NCI-H1436 treated with DMSO at 0.1 percent for 48 hours (cell line): ENCODE results near the gene KCNIP4.

Source experiments
- DNase-seq: peaks from one replicate; lab custom pipeline; 2025; lab: John Stamatoyannopoulos, UW

The KCNIP4 gene

DNA sequence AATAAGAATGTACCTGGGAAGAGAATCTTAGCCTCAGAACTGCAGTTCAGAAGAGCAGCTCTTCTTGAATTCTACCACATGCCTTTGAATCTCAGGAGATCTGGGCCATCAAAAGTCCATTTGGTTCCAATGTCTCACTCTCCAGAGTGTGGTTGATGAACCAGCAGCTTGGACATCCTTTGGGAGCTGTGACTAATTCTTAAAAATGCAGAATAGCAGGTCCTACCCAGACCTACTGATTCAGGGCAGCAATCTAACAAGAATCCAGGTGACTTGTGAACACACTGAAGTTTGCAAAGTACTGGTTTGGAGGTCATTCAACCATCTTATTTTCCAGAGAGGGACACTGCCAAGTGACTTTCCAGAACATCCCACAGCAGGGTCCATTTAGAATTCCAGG lies 1003.6 kb downstream of the KCNIP4 start:
- DNase-seq: no peak

- no peak for DNase-seq
Measured at GRCh38 chr4:20944451-20944850, 1004.1 kb downstream of the KCNIP4 start.

GRCh38 chr4:20938204-20938603 lies 1010.4 kb downstream of the KCNIP4 start:
- DNase-seq: no peak

- no peak for DNase-seq
Measured at GRCh38 chr4:20926529-20926928, 1022.0 kb downstream of the KCNIP4 start.

DNA sequence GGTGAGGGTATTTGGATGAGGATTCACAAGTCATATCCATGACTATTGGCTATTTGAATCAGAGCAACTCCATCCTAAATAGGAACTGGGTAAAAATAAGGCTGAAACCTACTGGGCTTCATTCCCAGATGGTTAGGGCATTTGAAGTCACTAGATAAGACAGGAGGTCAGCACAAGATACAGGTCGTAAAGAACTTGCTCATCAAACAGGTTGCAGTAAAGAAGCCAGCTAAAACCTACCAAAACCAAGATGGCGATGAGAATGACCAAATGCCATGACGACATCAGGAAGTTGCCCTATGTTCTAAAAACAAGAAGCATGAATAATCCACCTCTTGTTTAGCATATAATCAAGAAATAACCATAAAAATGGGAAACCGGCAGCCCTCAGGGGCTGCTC lies 1023.4 kb downstream of the KCNIP4 start:
- DNase-seq: no peak

GRCh38 chr4:20922962-20923361 lies 1025.6 kb downstream of the KCNIP4 start:
- DNase-seq: no peak

GRCh38 chr4:20916106-20916505 lies 1032.5 kb downstream of the KCNIP4 start:
- DNase-seq: no peak

- no peak for DNase-seq
Measured at GRCh38 chr4:20904966-20905365, 1043.6 kb downstream of the KCNIP4 start.

GRCh38 chr4:20901851-20902250 lies 1046.7 kb downstream of the KCNIP4 start:
- DNase-seq: no peak

GRCh38 chr4:20899591-20899990 lies 1049.0 kb downstream of the KCNIP4 start:
- DNase-seq: no peak

GRCh38 chr4:20895988-20896387 lies 1052.6 kb downstream of the KCNIP4 start:
- DNase-seq: no peak

GRCh38 chr4:20895208-20895607 lies 1053.4 kb downstream of the KCNIP4 start:
- no peak for DNase-seq

DNA sequence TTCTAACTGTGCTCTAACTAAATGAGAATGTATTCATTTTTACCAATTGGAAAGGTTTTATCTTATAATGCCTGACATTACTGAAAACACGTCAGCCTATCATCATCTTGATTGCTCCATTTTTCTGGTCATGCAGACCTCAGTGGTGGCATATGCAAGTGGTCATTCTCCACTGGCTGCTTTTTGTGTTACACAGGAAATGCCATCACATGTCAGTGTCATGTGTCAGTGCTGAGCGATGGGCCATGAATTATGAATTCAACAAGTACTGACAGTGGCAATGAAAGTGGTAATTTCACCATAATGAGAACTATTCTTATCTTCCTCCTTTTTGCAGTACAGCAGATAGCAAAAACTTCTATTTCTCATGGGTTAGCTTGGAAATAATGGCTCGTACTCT lies 1057.8 kb downstream of the KCNIP4 start:
- no peak for DNase-seq

GRCh38 chr4:20889901-20890300 lies 1058.7 kb downstream of the KCNIP4 start:
- DNase-seq: no peak

- DNase-seq: no peak
Measured at GRCh38 chr4:20883677-20884076, 1064.9 kb downstream of the KCNIP4 start.

DNA sequence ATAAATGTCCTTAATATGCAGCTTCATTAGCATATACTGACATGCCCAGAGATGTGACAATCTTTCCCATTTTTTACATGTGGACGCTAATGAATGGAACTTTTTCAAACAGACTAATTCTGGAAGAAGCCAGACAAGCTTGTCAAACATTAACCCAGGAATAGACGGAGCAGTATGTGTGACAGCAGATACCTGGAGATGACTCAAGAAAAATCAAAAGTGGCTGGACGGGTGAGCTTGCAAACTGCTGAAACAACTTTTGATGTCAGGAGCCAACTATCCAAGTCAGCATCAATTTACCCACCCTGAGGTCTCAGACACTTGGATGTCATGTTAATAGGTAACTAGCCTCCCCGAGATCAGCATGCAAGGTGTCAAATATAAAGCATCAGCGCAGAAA lies 1065.3 kb downstream of the KCNIP4 start:
- DNase-seq: no peak

DNA sequence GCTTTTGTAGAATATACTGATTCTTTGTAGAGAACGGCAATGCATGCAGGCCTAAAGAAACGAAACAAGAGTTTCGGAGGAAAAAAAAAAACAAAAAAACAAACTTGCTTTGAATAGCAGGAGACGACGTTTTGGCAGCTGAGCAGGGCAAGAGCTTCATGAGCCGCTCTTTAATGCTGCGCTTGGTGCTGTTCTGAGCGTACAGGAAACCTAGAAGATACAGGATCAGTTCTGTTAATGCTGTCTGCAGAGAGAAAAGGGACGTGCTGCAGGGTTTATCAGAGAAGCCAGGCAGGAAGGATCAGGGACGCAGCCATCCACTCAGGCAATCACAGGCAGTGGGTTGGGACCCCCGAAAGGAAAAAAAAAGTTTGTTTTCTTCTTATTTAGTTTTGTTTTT lies 1066.1 kb downstream of the KCNIP4 start:
- DNase-seq: no peak

- DNase-seq: no peak
Measured at GRCh38 chr4:20881658-20882057, 1066.9 kb downstream of the KCNIP4 start.

GRCh38 chr4:20878806-20879205 lies 1069.8 kb downstream of the KCNIP4 start:
- no peak for DNase-seq

GRCh38 chr4:20870436-20870835 lies 1078.1 kb downstream of the KCNIP4 start:
- DNase-seq: no peak

GRCh38 chr4:20868108-20868507 lies 1080.5 kb downstream of the KCNIP4 start:
- DNase-seq: no peak

DNA sequence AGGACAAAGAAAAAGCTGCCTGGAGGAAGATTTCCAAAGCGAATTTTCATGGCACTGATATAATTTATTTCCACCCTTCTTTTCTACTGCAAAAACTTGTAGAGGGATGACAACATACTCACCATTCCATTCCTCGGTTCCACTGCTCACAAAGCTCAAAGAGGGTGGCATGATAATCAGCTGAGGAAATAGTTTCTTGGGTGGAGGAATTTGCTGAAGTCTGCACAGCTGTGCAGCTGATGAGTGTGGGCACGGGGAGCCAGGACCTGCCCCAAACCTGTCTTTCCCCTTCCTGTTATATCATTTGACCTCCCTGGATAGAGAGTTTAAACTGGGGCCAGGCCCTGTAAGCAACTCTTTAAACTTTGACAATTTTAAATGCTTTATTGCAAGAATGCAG lies 1087.7 kb downstream of the KCNIP4 start:
- DNase-seq: no peak

GRCh38 chr4:20859097-20859781 lies 1089.3 kb downstream of the KCNIP4 start:
- DNase-seq: no peak

GRCh38 chr4:20857081-20857480 lies 1091.5 kb downstream of the KCNIP4 start:
- DNase-seq: no peak
